Measurements from ENCODE around the gene PLAAT3. TPM values are rescaled to one million over a fixed set of nuclear protein-coding genes. Genes with fewer than 3 reads are reported as not detected.

The PLAAT3 gene
- total and polyA plus RNA-seq, 4 donors: 13.4 to 90.1 (median 54.3) TPM

- peak overlapping the region; percentile 62 to 91 for H3K27ac ChIP-seq (ENCODE audit: low read depth in 1 of 2, low read length in 2 of 2)
- no peak overlapping the region for H3K4me3 ChIP-seq (ENCODE audit: low read depth in 1 of 3, low read length in 3 of 3)
- no peak for DNase-seq (ENCODE audit: low spot score)
- TF ChIP-seq GABPA (IDR thresholded peaks at IDR 0.05 in 1 of 2, conservative IDR thresholded peaks at IDR 0.05 in 1 of 2) (no peak), FOXA1 (IDR thresholded peaks at IDR 0.05) (no peak), FOXA2 (IDR thresholded peaks at IDR 0.05) (no peak), RAD21 (IDR thresholded peaks at IDR 0.05) (no peak), REST (IDR thresholded peaks at IDR 0.05) (no peak), JUND (IDR thresholded peaks at IDR 0.05) (no peak)
- no peaks in the 10 kb centered on the region for H3K9me3 ChIP-seq (ENCODE audit: control insufficient read depth in 4 of 4, low read length in 3 of 4)
- H3K4me1 ChIP-seq (ENCODE audit: control insufficient read depth in 4 of 4, insufficient read depth in 4 of 4, low read length in 3 of 4): peaks cover 5 to 34% (median 31%) of the 10 kb centered on the region in 4 donors
- no peak overlapping the region for H3K9ac ChIP-seq (ENCODE audit: low read depth in 1 of 2, low read length in 2 of 2)
- no peaks in the 10 kb centered on the region for H3K27me3 ChIP-seq (ENCODE audit: control insufficient read depth in 4 of 4, insufficient read depth in 4 of 4, low read length in 3 of 4)
- peaks cover 0 to 2% (median 0%) of the 10 kb centered on the region in 4 donors for H3K36me3 ChIP-seq (ENCODE audit: control insufficient read depth in 4 of 4, insufficient read depth in 3 of 4, low read depth in 1 of 4, low read length in 3 of 4)
- 78% methylated on average over 14 of the region's 14 CpGs for WGBS
These were observed 3.4 kb downstream of the PLAAT3 start for GRCh38 chr11:63610604-63611394.

GRCh38 chr11:63609971-63610580, 4.2 kb downstream of the PLAAT3 start:
- TF ChIP-seq ATF3 (IDR thresholded peaks at IDR 0.05) (no peak), GABPA (IDR thresholded peaks at IDR 0.05 in 1 of 2, conservative IDR thresholded peaks at IDR 0.05 in 1 of 2) (no peak), MAX (IDR thresholded peaks at IDR 0.05) (no peak), SP1 (IDR thresholded peaks at IDR 0.05) (no peak), RXRA (IDR thresholded peaks at IDR 0.05) (no peak), JUND (IDR thresholded peaks at IDR 0.05) (no peak), NR2F2 (IDR thresholded peaks at IDR 0.05) (no peak), HNF4A (conservative IDR thresholded peaks at IDR 0.05) (no peak), HNF4G (IDR thresholded peaks at IDR 0.05) (no peak)
- H3K9me3 ChIP-seq (ENCODE audit: control insufficient read depth in 4 of 4, low read length in 3 of 4): no peaks in the 10 kb centered on the region
- peak overlapping the region; percentile 62 to 91 for H3K27ac ChIP-seq (ENCODE audit: low read depth in 1 of 2, low read length in 2 of 2)
- H3K9ac ChIP-seq (ENCODE audit: low read depth in 1 of 2, low read length in 2 of 2): no peak overlapping the region
- H3K36me3 ChIP-seq (ENCODE audit: control insufficient read depth in 4 of 4, insufficient read depth in 3 of 4, low read depth in 1 of 4, low read length in 3 of 4): peaks cover 0 to 2% (median 0%) of the 10 kb centered on the region in 4 donors
- H3K4me3 ChIP-seq (ENCODE audit: low read depth in 1 of 3, low read length in 3 of 3): no peak overlapping the region
- WGBS: 89% methylated on average over 14 of the region's 14 CpGs
- H3K27me3 ChIP-seq (ENCODE audit: control insufficient read depth in 4 of 4, insufficient read depth in 4 of 4, low read length in 3 of 4): no peaks in the 10 kb centered on the region
- peaks cover 5 to 34% (median 31%) of the 10 kb centered on the region in 4 donors for H3K4me1 ChIP-seq (ENCODE audit: control insufficient read depth in 4 of 4, insufficient read depth in 4 of 4, low read length in 3 of 4)
- no peak for DNase-seq (ENCODE audit: low spot score)

Measured in liver (tissue), 9 donors.